ENCODE data around the gene CYBC1. TPM values are rescaled to one million over a fixed set of nuclear protein-coding genes. Genes with fewer than 3 reads are reported as not detected.

The CYBC1 gene
- total and polyA plus RNA-seq, 2 donors (not counting 1 experiment from before 2014, with no cell fraction given) = 62.7 to 64.1 TPM

DNA sequence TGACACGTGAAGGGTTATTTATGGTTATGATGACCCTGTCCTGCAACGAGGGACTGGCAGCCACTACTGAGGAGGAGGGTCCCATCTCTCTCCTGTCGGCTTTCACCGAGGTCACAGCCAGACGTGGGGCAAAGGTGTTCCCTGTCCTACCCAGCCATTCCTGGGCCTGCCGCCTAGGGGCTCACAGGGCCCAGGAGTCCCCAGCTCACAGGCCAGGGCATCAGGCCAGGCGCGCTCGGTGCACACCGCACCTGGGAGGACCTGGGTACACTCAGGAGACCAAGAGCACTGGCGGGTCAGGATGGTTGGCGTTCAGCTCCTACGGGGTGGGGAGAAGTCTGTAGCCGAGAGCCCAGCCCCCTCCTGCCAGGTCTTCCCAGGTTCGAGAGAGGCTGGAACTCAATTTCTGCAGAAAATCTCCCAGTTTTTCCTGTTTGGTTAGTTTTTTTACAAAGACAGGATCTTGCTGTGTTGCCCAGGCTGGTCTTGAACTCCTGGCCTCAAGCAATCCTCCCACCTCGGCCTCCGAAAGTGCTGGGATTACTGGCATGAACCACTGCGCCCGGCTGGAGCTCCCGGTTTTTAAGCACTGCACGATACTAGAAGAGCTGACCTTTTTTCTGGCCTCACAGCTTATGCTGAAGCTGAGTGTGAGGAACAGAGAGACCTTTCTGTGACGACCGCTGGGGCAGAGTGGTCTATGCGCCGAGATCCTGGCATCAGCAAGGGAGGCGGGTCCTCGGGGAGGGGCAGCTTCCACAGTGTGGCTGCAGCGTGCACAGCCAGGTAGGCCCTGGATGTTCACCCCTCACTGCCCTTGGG lies 7.7 kb downstream of the CYBC1 start:
- no peaks in the 10 kb centered on the region for H3K27me3 ChIP-seq (ENCODE audit: control insufficient read depth, insufficient read depth, low read length)
- peaks cover 23% of the 10 kb centered on the region for H3K36me3 ChIP-seq (ENCODE audit: control insufficient read depth, insufficient read depth, low read length)
- H3K79me2 ChIP-seq (ENCODE audit: control insufficient read depth, insufficient read depth, low read length) = no peaks in the 10 kb centered on the region

DNA sequence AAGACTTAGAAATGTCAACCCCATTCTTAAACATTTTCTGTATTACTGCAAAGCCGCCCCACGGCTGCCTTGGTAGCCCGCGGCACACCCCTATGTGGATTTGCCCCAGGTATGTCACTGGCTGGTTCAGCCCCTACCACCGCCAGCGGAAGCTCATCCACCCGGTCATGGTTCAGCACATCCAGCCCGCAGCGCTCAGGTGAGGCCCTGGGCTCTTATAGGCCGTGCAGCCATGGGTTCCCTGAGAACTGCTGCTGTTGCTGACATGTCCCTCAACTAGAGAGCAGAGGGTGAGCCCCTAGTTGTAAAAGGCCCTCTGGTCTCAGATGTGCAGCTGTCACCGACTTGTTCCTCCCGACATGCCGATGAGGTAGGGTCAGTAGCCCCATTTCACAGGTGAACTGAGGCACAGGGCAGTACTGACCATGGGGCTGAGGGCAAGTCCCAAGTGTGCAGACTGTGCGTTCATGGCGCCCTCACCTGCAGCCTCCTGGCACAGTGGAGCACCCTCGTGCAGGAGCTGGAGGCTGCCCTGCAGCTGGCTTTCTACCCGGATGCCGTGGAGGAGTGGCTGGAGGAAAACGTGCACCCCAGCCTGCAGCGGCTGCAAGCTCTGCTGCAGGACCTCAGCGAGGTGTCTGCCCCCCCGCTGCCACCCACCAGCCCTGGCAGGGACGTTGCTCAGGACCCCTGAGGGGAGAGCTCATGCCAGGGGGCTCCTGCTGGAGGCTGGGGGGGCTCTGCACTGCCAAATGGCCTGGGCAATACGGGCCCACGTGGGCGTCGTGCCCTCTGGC lies 8.7 kb downstream of the CYBC1 start:
- H3K4me1 ChIP-seq (ENCODE audit: control insufficient read depth, extremely low read depth, insufficient read depth, low read length) = no peaks in the 10 kb centered on the region
- H3K9ac ChIP-seq (ENCODE audit: insufficient read depth, low read length) = no peak overlapping the region
- H3K79me2 ChIP-seq (ENCODE audit: control insufficient read depth, insufficient read depth, low read length) = no peaks in the 10 kb centered on the region
- DNase-seq (ENCODE audit: low read depth in 2 of 2) = no peak
- no peak overlapping the region for H3K4me3 ChIP-seq (replicated peaks in 1 of 4; ENCODE audit: control extremely low read depth in 1 of 4, insufficient read depth in 1 of 4, low read depth in 3 of 4, low read length in 4 of 4)
- no peak overlapping the region for H3K4me2 ChIP-seq (ENCODE audit: extremely low read depth, insufficient read depth, low read length)
- TF ChIP-seq, protein P1, sequence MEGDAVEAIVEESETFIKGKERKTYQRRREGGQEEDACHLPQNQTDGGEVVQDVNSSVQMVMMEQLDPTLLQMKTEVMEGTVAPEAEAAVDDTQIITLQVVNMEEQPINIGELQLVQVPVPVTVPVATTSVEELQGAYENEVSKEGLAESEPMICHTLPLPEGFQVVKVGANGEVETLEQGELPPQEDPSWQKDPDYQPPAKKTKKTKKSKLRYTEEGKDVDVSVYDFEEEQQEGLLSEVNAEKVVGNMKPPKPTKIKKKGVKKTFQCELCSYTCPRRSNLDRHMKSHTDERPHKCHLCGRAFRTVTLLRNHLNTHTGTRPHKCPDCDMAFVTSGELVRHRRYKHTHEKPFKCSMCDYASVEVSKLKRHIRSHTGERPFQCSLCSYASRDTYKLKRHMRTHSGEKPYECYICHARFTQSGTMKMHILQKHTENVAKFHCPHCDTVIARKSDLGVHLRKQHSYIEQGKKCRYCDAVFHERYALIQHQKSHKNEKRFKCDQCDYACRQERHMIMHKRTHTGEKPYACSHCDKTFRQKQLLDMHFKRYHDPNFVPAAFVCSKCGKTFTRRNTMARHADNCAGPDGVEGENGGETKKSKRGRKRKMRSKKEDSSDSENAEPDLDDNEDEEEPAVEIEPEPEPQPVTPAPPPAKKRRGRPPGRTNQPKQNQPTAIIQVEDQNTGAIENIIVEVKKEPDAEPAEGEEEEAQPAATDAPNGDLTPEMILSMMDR (conservative IDR thresholded peaks at IDR 0.05 in 1 of 2, IDR thresholded peaks at IDR 0.05 in 1 of 2; ENCODE audit: low read depth in 1 of 2, low read length in 2 of 2) = no peak
- no peak for TF ChIP-seq EZH2 (IDR thresholded peaks at IDR 0.05; ENCODE audit: low read length, missing control alignments)
- H3K27ac ChIP-seq (ENCODE audit: insufficient read depth, low read length) = no peak overlapping the region
- H4K20me1 ChIP-seq (ENCODE audit: control insufficient read depth, extremely low read depth, insufficient read depth, low read length) = no peaks in the 10 kb centered on the region
- H3K27me3 ChIP-seq (ENCODE audit: control insufficient read depth, insufficient read depth, low read length) = no peaks in the 10 kb centered on the region
- H2AFZ ChIP-seq (ENCODE audit: low read length) = no peak overlapping the region
- no peaks in the 10 kb centered on the region for H3K9me3 ChIP-seq (ENCODE audit: control insufficient read depth, insufficient read depth, low read depth, low read length)
- H3K36me3 ChIP-seq (ENCODE audit: control insufficient read depth, insufficient read depth, low read length) = peaks cover 23% of the 10 kb centered on the region

More for the DNA sequence above, 7.7 kb downstream of the CYBC1 start:
- no peak overlapping the region for H3K27ac ChIP-seq (ENCODE audit: insufficient read depth, low read length)
- no peaks in the 10 kb centered on the region for H3K9me3 ChIP-seq (ENCODE audit: control insufficient read depth, insufficient read depth, low read depth, low read length)
- H3K4me2 ChIP-seq (ENCODE audit: extremely low read depth, insufficient read depth, low read length) = no peak overlapping the region
- H3K4me1 ChIP-seq (ENCODE audit: control insufficient read depth, extremely low read depth, insufficient read depth, low read length) = no peaks in the 10 kb centered on the region
- H4K20me1 ChIP-seq (ENCODE audit: control insufficient read depth, extremely low read depth, insufficient read depth, low read length) = no peaks in the 10 kb centered on the region
- TF ChIP-seq EZH2 (IDR thresholded peaks at IDR 0.05; ENCODE audit: low read length, missing control alignments) = no peak
- TF ChIP-seq, protein P1 (conservative IDR thresholded peaks at IDR 0.05 in 1 of 2, IDR thresholded peaks at IDR 0.05 in 1 of 2; ENCODE audit: low read depth in 1 of 2, low read length in 2 of 2) = no peak
- H3K9ac ChIP-seq (ENCODE audit: insufficient read depth, low read length) = no peak overlapping the region
- H3K4me3 ChIP-seq (replicated peaks in 1 of 4; ENCODE audit: control extremely low read depth in 1 of 4, insufficient read depth in 1 of 4, low read depth in 3 of 4, low read length in 4 of 4) = no peak overlapping the region
- H2AFZ ChIP-seq (ENCODE audit: low read length) = no peak overlapping the region
- no peak for DNase-seq (ENCODE audit: low read depth in 2 of 2)

DNA sequence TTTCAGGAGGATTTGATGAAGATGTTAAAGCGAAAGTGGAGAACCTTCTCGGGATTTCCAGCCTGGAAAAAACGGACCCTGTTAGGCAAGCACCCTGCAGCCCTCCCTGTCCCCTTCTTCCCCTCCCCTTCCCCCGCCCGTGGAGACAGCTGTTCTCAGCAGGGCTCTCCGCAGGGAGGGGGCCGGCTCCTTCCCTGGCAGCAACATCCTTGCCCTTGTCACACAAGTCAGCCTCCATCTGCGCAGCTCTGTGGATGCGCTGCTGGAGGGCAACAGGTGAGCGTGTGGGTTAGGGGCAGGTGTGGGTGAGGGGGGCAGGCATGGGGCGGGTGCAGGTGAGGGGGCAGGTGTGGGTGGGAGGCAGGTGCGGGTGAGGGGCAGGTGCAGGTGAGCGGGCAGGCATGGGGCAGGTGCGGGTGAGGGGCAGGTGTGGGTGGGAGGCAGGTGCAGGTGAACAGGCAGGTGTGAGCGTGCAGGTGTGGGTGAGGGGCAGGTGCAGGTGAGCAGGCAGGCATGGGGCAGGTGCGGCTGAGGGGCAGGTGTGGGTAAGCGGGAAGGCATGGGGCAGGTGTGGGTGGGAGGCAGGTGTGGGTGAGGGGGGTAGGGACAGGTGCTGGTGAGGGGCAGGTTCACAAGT lies 9.4 kb downstream of the CYBC1 start:
- H3K79me2 ChIP-seq (ENCODE audit: control insufficient read depth, insufficient read depth, low read length) = no peaks in the 10 kb centered on the region
- H3K27me3 ChIP-seq (ENCODE audit: control insufficient read depth, insufficient read depth, low read length) = no peaks in the 10 kb centered on the region
- no peak overlapping the region for H3K4me2 ChIP-seq (ENCODE audit: extremely low read depth, insufficient read depth, low read length)
- no peak overlapping the region for H3K4me3 ChIP-seq (replicated peaks in 1 of 4; ENCODE audit: control extremely low read depth in 1 of 4, insufficient read depth in 1 of 4, low read depth in 3 of 4, low read length in 4 of 4)
- TF ChIP-seq, protein P1 (conservative IDR thresholded peaks at IDR 0.05 in 1 of 2, IDR thresholded peaks at IDR 0.05 in 1 of 2; ENCODE audit: low read depth in 1 of 2, low read length in 2 of 2) = no peak
- TF ChIP-seq EZH2 (IDR thresholded peaks at IDR 0.05; ENCODE audit: low read length, missing control alignments) = no peak
- H4K20me1 ChIP-seq (ENCODE audit: control insufficient read depth, extremely low read depth, insufficient read depth, low read length) = no peaks in the 10 kb centered on the region
- H3K9me3 ChIP-seq (ENCODE audit: control insufficient read depth, insufficient read depth, low read depth, low read length) = no peaks in the 10 kb centered on the region
- H3K36me3 ChIP-seq (ENCODE audit: control insufficient read depth, insufficient read depth, low read length) = peaks cover 23% of the 10 kb centered on the region
- H2AFZ ChIP-seq (ENCODE audit: low read length) = no peak overlapping the region
- no peaks in the 10 kb centered on the region for H3K4me1 ChIP-seq (ENCODE audit: control insufficient read depth, extremely low read depth, insufficient read depth, low read length)
- peak in 1 of 2 donors; percentile 39 for DNase-seq (ENCODE audit: low read depth in 2 of 2)
- H3K9ac ChIP-seq (ENCODE audit: insufficient read depth, low read length) = no peak overlapping the region
- H3K27ac ChIP-seq (ENCODE audit: insufficient read depth, low read length) = no peak overlapping the region

All from fibroblast of lung (primary cell).